ENCODE measurements around the gene CRMP1.

The CRMP1 gene

DNA sequence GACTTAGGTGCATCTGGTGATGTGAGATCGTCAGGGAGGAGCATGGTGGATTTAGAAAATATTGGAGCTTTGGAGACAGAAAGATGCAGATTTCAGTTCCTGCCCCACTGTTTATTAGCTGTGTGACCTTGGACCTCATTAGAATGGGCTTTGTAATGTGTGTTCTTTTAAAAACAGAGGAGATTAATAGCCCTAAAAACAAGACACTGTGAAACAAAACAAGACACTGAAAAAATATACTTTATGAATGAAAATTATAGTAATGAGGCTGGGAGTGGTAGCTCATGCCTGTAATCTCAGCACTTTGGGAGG lies 102.4 kb downstream of the CRMP1 start:
- DNase-seq, result no peak

DNA sequence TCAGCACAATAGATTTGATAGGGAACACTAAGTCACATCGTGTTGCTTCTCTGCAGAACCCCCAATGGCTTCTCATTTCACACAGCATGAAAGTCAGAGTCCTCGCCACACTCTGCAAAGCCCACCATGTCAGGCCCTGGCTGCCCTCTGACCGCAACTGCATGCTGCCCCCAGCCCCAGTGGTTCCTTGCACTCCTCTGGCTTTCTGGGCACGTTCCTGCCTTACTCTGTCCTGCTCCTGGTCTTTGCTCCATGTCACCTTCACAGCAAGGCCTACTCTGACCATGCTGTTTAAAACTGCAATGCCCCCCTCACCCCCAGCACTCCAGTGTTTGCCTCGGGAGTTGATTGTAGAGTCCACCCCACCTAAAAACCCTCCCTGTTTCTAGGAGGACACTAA lies 103.7 kb downstream of the CRMP1 start:
- DNase-seq, result no peak

DNA sequence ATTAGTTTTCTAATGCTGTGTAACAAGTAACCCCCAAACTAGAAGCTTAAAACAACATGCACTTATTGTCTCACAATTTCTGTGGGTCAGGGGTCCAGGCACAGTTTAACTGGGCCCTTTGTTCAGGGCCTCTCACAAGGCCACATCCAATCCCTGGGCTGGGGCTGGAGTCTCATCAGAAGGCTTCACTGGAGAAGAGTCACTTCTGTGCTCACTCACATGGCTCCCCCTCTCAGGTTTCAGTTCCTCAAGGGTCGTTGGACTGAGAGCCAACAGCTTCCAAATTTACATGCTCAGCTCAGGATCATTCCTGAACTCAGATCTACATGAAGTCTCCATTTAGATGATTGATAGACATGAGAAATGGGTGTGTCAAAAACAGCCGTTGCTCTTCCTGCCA lies 104.7 kb downstream of the CRMP1 start:
- DNase-seq, result no peak

DNA sequence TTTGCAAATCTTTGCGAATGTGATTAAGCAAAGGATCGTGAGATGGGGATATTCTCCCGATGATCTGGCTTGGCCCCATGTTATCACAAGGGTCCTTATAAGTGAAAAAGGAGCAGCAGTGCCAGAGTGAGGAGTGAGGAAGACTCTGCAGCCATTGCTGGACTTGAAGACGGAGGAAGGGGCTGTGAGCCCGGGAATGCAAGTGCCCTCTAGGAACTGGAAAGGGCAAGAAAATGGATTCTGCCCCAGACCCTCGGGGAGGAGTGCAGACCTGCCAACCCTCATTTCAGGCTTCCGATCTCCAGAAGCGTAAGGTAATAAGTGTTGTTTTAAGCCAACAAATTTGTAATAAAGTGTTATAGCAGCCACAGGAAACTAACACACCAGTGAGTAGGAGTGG lies 105.6 kb downstream of the CRMP1 start:
- no peak for DNase-seq

DNA sequence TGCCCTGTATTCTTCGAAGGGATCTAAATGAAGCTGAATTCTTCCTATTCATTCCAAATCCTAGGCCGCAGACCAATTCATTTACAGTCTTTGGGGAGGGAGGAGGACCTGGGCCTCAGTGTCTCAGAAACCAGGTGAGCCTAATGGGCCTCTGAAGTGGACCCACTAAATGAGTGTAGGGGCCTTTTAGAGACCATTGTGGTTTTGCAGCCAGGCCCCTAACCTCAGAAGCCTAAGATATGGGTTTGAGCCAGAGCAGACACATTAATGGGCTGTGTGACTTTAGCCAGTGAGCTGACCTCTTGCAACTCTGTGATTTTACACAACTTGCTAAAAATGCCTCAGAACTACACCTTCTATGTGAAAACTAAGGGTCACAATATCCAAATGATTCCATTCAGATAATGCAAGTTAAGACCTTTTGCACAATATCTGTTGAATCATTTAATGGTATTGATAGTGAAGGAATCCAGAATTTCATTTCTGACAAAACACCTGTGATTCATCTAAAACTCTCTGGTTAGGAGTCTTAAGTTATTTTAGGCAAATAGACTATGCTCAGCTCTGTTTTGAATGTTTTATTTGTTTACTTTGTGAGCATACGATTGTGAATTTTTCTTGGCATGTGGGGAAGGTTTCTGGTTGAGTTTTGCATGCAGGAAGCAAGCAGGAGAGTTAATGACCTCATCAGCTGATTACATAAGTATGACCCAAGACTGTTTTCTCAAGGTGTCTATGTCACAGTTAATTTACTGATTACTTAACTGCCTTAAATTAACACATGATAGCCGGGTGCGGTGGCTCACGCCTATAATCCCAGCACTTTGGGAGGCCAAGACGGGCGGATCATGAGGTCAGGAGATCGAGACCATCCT lies 106.8 kb downstream of the CRMP1 start:
- no peak for DNase-seq

DNA sequence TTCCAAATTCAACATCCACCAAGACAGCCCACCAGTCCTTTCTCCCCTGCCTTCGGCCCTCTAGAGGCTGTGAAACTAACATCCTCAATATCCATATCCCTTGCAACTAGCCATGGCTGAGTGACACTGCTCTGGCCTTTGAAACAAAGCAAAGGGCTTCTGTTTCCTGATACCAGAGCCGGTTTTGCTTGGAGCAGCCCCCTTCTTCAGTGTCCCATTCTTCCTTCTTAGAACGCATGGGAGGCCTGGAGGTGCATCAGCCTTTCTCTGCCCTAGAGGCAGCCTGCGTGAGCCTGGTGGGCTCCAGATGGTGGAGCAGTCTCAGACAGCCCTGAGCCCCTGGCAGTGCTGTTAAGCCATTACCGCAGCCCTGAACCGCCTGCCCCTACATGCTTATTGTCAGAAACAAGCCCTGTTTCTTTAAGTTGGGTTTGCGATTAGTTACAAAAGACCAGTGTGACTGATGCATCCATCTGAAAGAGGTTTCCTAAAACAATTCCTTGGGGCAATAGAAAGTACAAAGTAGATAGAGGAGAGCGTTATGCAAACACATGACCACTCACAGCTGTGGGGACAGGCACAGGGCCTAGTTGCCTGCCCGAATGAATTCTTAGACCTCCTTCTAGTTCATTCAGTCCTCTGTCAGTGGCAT lies 107.8 kb downstream of the CRMP1 start:
- DNase-seq, result no peak

DNA sequence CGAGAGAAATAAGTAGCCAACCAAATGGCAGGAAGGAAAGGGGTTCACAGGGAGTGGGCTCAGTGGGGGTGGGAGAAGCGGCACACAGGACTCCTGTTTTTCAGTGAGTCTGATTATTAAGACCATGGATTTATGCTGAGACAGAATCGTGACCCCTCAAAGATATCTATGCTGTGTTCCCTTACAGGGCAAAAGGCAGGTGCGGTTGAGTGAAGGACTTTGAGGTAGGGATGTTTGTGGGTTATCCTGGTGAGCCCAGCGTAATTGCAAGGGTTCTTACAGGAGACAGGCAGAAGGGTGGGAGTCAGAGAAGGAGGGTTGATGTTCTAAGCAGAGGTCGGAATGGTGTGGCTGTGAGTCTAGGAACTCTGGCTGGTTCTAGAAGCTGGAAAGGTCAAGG lies 108.9 kb downstream of the CRMP1 start:
- no peak for DNase-seq

DNA sequence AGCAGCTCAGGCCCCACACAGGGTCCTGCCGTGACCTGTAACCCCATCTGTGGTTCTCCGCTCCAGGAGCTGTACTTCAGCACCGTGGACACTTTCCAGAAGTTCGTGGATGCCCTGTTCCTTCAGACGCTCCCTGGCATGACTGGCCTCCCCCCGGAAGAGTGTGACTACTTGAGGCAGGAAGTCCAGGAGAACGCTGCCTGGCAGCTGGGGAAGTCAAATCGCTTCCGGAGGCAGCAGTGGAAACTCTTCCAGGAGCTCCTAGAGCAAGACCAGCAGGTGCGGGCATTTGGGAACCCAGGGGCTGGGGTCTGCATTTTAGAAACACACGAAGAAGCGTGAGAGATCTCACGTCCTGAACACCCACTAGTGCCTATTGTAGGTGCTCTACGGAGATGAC lies 109.4 kb downstream of the CRMP1 start:
- no peak for DNase-seq

DNA sequence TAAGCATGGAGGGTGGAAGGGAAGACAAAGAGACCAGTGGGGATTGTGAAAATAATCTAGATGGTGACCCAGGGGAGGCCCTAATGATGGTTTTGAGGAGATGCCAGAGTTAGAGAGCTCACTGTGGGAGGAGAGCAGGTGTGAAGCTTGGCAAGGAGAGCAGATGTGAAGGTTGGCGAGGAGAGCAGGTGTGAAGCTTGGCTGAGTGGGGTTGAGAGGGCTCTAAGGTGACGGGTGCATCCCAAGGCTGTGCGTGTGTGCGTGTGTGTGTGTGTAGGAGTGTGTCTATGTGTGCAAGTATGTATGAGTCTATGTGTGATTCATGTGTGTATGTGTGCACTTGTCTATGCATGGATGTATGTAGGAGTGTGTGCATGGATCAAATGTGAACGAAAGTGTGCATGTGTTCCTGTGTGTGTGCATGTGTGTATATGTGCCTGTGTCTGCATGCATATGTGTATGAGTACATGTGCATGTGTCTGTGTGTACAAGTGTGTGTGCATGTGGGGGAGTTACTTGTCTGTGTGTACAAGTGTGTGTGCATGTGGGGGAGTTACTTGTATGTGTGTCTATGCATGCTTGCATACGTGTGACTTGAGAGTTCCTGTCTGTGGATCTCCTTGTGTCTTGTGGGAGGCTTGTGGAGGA lies 109.9 kb downstream of the CRMP1 start:
- DNase-seq, result no peak

DNA sequence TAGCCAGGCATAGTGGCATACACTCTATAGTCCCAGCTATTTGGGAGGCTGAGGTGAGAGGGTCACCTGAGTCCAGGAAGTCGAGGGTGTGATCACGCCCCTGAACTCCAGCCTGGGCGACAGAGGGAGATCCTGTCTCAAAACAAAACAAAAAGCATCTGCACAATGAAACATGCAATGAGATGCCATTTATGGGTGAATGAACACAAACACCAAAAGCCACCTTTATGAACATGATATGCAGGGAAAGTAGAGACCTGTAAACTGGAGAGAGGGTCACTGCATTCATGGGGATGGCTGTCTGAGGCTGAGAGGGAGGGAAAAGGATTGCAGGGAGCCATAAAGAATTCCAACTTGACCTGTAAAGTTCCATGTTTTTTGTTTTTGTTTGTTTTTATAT lies 111.2 kb downstream of the CRMP1 start:
- DNase-seq, result no peak

DNA sequence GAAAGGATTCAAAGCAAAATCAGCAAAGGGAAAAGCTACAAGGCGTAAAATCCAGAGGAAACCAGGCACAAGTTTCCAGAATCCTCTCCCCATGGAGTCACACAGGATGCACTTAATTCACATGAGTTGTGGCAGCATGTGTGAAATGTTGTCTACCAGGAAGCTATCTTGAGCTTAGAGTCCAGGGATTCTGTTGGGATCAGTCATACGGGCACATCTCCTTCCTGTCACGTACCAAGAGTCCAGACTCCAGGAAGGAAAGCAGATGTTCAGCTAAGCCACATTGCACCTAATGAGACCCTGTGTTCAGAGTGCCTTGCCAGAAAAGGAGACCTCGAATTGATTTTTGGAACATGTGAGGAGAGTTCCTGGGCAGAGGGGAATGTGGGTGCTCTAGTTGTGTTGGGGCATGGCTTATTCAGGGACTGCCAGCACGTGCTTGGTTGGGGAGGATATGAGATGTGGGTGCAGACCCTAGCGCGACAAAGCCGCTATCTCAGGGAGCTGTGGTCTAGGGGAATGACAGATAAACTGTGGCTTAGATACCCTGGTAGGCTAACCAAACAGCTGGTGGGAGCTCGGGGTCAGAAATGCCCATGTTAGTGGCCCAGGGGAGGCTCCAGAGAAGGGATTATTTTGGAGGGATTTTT lies 111.9 kb downstream of the CRMP1 start:
- DNase-seq, result no peak

DNA sequence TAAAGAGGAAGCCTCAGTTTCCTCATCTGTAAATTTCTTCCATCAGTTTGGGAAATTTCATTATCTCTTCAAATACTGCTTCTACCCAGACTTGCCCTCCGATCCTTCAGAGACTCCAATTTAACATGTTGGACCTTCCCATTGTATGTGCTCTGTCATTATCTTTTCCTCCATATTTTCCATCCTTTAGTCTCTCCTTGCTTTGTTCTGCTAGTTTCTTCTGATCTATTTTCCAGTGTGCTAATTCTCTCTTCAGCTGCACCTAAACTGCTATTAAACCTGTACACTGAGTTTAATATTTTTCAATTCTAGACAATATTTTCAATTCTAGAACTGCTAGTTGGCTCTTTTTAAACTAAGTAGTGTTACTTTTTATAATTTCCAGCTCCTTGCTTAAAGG lies 116.4 kb downstream of the CRMP1 start:
- DNase-seq, result no peak

DNA sequence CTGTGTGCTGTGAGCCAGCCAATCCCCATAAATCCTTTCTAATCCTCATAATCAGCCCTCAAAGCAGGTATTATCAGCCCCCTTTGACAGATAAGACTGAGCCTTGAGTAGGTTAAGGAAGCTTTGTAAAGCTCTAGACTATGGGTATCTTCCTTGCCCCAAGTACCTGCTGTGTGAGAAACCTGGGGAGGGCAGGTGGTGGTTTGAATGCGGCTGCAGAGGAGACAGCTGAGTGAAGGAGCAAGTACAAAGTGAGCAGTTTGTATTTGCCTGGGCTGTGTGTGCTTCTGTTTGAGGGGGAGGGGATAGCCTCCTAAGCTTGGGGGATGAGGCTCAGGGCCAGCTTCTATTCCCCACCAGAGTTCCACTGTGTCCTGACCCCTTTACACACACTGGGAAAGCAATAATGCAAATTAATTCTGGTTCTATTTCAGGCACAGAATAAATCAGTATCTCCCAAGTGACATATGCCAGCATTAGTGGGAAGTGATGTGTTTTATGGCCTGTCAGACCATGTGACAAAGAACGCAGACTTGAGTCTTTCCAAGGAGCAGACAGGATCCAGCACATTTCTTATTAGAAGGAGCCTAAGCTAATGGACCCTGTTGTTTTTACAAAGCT lies 118.4 kb downstream of the CRMP1 start:
- DNase-seq, result no peak

DNA sequence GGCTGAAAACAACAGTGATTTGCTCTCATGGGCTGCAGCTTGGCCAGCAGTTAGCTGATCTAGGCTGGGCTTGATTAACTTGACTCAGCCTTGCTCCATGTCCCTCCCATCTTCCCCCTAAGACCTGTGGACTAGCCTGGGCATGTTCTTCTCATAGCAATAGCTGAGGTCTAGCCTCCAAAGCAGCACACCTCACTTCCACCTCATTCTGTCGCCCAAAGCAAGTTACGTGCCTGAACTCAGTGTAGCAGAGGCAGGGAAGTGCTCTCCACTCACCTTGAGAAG lies 119.7 kb downstream of the CRMP1 start:
- DNase-seq, result no peak

DNA sequence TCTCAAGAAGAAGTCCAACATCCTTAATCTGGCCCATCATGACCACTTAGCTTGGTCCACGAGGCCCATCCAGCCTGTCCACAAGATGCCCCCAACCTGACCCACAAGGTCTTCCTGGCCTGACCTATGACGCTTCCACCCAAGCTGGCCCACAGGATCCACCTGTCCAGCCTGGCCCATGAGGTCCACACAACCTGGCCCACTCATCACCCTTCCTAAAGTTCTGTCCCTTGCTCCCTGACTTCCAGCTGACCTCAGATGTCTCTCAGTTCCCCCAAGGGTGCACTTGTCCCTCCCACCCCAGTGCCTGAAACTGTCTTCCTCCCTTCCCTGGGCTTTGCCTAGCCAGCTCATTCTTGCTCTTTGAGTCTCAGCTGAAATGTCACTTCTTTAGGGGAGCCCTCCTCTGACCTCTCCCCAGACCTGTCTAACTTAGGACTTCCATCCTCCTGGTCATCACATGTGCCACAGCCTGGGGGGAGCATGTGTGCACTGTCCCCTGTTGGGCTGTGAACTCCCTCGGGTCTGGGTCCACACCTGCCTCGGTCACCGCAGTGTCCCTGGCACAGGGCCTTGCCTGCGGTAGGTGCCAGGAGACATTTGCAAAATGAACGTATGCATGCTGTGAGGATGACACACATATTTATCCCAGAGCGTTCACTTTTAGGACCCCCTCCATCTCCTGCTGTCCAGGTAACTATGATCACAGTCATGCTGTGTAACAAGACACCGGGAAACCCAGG lies 120.2 kb downstream of the CRMP1 start:
- DNase-seq, result no peak

Measured in NCI-H2107 (cell line).